Inferior parietal cortex (tissue), 1 donor: ENCODE results near the gene NQO2.
A peak's percentile ranks its signal among the peaks of the same experiment; 100 is the strongest.
"Not testable (repeated sequence)": the region's sequence is repeated elsewhere in the genome, so short reads cannot be mapped to it uniquely, and the experiment has no call there.

Source experiments
- DNase-seq: peaks from one replicate; pipeline ENCODE4 v3.0.0-alpha.2; 2016; ENCODE audit errors: extremely low spot score

The NQO2 gene

GRCh38 chr6:2970034-2970685, 29.5 kb upstream of the NQO2 start:
- DNase-seq = no peak

GRCh38 chr6:2970753-2971419, 28.8 kb upstream of the NQO2 start:
- DNase-seq = no peak

- peak; percentile 77 for DNase-seq
These were observed 28.1 kb upstream of the NQO2 start, which contains the start of gene SERPINB6 for GRCh38 chr6:2971420-2972218. Gene SERPINB6, minus strand, starts transcription at chr6:2971567. Its CDS starts 12,235 bp downstream, at chr6:2959332.

- not testable (repeated sequence) for DNase-seq
These were observed 27.5 kb upstream of the NQO2 start for GRCh38 chr6:2972219-2972487.

- not testable (repeated sequence) for DNase-seq
These were observed 27.0 kb upstream of the NQO2 start for GRCh38 chr6:2972685-2973084.

GRCh38 chr6:2973180-2973579, 26.5 kb upstream of the NQO2 start:
- DNase-seq = not testable (repeated sequence)

GRCh38 chr6:2973676-2974075, 26.0 kb upstream of the NQO2 start:
- no peak for DNase-seq

GRCh38 chr6:2976060-2976459, 23.6 kb upstream of the NQO2 start:
- DNase-seq = no peak

- DNase-seq = no peak
These were observed 23.1 kb upstream of the NQO2 start for GRCh38 chr6:2976571-2977085.

- DNase-seq = no peak
These were observed 22.4 kb upstream of the NQO2 start for GRCh38 chr6:2977290-2977689.

GRCh38 chr6:2977799-2978590, 21.7 kb upstream of the NQO2 start:
- no peak for DNase-seq

GRCh38 chr6:2978923-2979322, 20.8 kb upstream of the NQO2 start:
- no peak for DNase-seq

- no peak for DNase-seq
These were observed 19.8 kb upstream of the NQO2 start for GRCh38 chr6:2979819-2980464.

- DNase-seq = no peak
These were observed 19.2 kb upstream of the NQO2 start for GRCh38 chr6:2980465-2980855.

GRCh38 chr6:2982426-2983117, 17.1 kb upstream of the NQO2 start:
- DNase-seq = no peak

- DNase-seq = no peak
These were observed 14.8 kb upstream of the NQO2 start for GRCh38 chr6:2984738-2985406.

- DNase-seq = no peak
These were observed 12.9 kb upstream of the NQO2 start for GRCh38 chr6:2986722-2987221.

GRCh38 chr6:2988094-2988425, 11.6 kb upstream of the NQO2 start:
- no peak for DNase-seq

GRCh38 chr6:2988426-2989331, 11.0 kb upstream of the NQO2 start:
- DNase-seq = peak; percentile 85
